CD8-positive, alpha-beta memory T cell (primary cell): ENCODE measurements around the gene RNF26. TPM values are rescaled to one million over a fixed set of nuclear protein-coding genes. Genes with fewer than 3 reads are reported as not detected.

Source experiments
- CTCF ChIA-PET: fragments of 350-600 bp; sonication (Branson Sonifier 250); formaldehyde crosslinking; loops from one replicate; lab custom pipeline; 2021; ENCODE audit warnings: antibody characterized with exemption; lab: Charles Lee
- POLR2A ChIA-PET: fragments of 350-600 bp; sonication (Branson Sonifier 250); formaldehyde crosslinking; loops from one replicate; lab custom pipeline; 2021; ENCODE audit warnings: antibody characterized with exemption; lab: Charles Lee
- DNase-seq, 5 donors: peaks; one replicate each; pipeline versions ENCODE4 v3.0.0 to v3.0.0-alpha.2; 2020 to 2022; ENCODE audit warnings: mixed read lengths in 1 of 5
- H3K27ac ChIP-seq: one replicate; pipeline ENCODE4 v1.7.0; 2013; ENCODE audit warnings: low read depth, mild to moderate bottlenecking, low read length, moderate library complexity
- H3K27me3 ChIP-seq: 2 replicates; pipeline ENCODE4 v1.7.0; 2013; ENCODE audit warnings: low read length, mild to moderate bottlenecking; ENCODE audit not compliant: insufficient read depth, poor library complexity, severe bottlenecking
- H3K36me3 ChIP-seq: 2 replicates; pipeline ENCODE4 v1.7.0; 2013; ENCODE audit warnings: mild to moderate bottlenecking, low read length, moderate library complexity; ENCODE audit not compliant: insufficient read depth
- H3K4me1 ChIP-seq: 2 replicates; pipeline ENCODE4 v1.7.0; 2013; ENCODE audit warnings: mild to moderate bottlenecking, low read length, moderate library complexity; ENCODE audit not compliant: insufficient read depth
- H3K4me3 ChIP-seq: 2 replicates; pipeline ENCODE4 v1.7.0; 2013; ENCODE audit warnings: mild to moderate bottlenecking, low read length
- H3K9me3 ChIP-seq: 2 replicates; pipeline ENCODE4 v1.7.0; 2013; ENCODE audit warnings: mild to moderate bottlenecking, low read length
- H3K27ac Mint-ChIP-seq, 8 donors: one replicate each; pipeline ENCODE4 v1.8.0; 2020 to 2021; ENCODE audit warnings: mixed read lengths in 8 of 8, mild to moderate bottlenecking in 6 of 8, inconsistent platforms in 3 of 8, moderate library complexity in 3 of 8
- H3K27me3 Mint-ChIP-seq, 2 donors: one replicate each; pipeline ENCODE4 v1.8.0; 2020 to 2021; ENCODE audit warnings: mixed read lengths in 2 of 2, mild to moderate bottlenecking in 1 of 2, moderate library complexity in 1 of 2
- H3K36me3 Mint-ChIP-seq, 3 donors: one replicate each; pipeline ENCODE4 v1.8.0; 2020 to 2021; ENCODE audit warnings: mixed read lengths in 3 of 3, inconsistent platforms in 1 of 3, mild to moderate bottlenecking in 1 of 3
- H3K4me1 Mint-ChIP-seq, 3 donors: one replicate each; pipeline ENCODE4 v1.8.0; 2020 to 2021; ENCODE audit warnings: mixed read lengths in 3 of 3, inconsistent platforms in 1 of 3, mild to moderate bottlenecking in 1 of 3
- H3K4me3 Mint-ChIP-seq, 7 donors: one replicate each; pipeline ENCODE4 v1.8.0; 2020 to 2021; ENCODE audit warnings: mixed read lengths in 7 of 7, mild to moderate bottlenecking in 6 of 7, moderate library complexity in 4 of 7, inconsistent platforms in 2 of 7
- H3K9me3 Mint-ChIP-seq, 5 donors: one replicate each; pipeline ENCODE4 v1.8.0; 2020 to 2022; ENCODE audit warnings: mixed read lengths in 5 of 5, mild to moderate bottlenecking in 3 of 5, moderate library complexity in 2 of 5, inconsistent platforms in 1 of 5
- polyA plus RNA-seq: library from polyadenylated mRNA; unstranded; fragments of 300-500 nt; fragmentation: Illumina TruSeq; gene quantifications from one replicate; pipeline ENCODE4 v1.2.3, GENCODE V29; 2021
- total RNA-seq, 2 experiments: library from RNA; stranded (reverse); gene quantifications; one replicate each; pipeline ENCODE4 v1.2.3, GENCODE V29; 2021

RNF26 gene
- total and polyA plus RNA-seq, 3 experiments from 2014 or later: 33.2 to 46.1 (median 34.8) TPM

DNA sequence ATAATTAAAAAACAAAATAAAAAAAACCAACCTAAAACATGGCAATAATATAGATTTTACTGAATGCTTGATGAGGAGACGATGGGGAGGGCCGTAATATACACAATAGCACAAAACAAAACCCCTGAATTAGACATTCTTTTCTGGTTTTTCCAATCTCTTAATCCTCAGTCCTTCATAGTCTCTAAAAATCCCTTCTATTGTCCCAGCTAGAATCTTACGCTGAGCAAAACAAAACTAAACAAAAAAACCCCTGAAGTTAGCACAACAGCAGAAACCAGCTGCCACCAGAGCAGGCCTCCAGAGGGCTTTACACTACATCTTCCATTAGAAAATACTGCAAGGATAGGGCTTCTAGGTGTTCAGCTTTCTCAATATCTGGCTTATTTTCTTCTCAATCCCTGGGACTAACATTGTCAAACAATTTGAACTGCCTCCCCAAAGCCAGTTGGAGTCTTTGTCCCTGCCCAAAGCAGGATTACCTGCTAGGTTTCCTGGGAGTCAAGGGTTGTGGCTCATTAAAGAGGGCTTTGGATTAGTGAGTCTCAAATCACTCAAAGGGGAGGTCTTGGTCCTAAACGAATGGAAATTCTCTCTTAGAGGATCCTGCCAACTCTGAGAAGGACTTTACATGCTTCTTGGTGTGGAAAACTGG, 2.1 kb upstream of the RNF26 start:
- CTCF ChIA-PET: interaction anchor here (1.6 to 2.6 kb wide), 2 partner anchors 9 to 12 kb away, joined by 3 to 15 read pairs; no protein-coding TSS in a partner anchor
- Histone ChIP-seq H3K4me3 (no peak overlapping the region), H3K27me3 (no peaks in the 10 kb centered on the region), H3K27ac (no peak overlapping the region), H3K4me1 (peaks cover 10% of the 10 kb centered on the region), H3K9me3 (no peaks in the 10 kb centered on the region), H3K36me3 (no peaks in the 10 kb centered on the region)
- peaks cover 19 to 37% (median 34%) of the 10 kb centered on the region in 3 donors for H3K4me1 Mint-ChIP-seq
- H3K9me3 Mint-ChIP-seq: no peaks in the 10 kb centered on the region
- peak overlapping the region in 4 of 7 donors; percentile 65 to 99 (median 76) for H3K4me3 Mint-ChIP-seq
- H3K36me3 Mint-ChIP-seq: peaks cover 0 to 19% (median 0%) of the 10 kb centered on the region in 3 donors
- peaks cover 6 to 8% of the 10 kb centered on the region in 2 donors for H3K27me3 Mint-ChIP-seq
- no peak for DNase-seq
- POLR2A ChIA-PET: no interaction called here
- peak overlapping the region in 3 of 8 donors; percentile 85 to 92 (median 88) for H3K27ac Mint-ChIP-seq

- H3K9me3 ChIP-seq: no peaks in the 10 kb centered on the region
- H3K9me3 Mint-ChIP-seq: no peaks in the 10 kb centered on the region
- peaks cover 14% of the 10 kb centered on the region for H3K4me1 ChIP-seq
- CTCF ChIA-PET: interaction anchor here (1.7 to 2.4 kb wide), 3 partner anchors 10 to 13 kb away, joined by 6 to 10 read pairs (median 6); no protein-coding TSS in a partner anchor
- peaks cover 14 to 18% of the 10 kb centered on the region in 2 donors for H3K27me3 Mint-ChIP-seq
- peak overlapping the region; percentile 88 for H3K4me3 ChIP-seq
- peaks cover 0 to 20% (median 4%) of the 10 kb centered on the region in 3 donors for H3K36me3 Mint-ChIP-seq
- no peaks in the 10 kb centered on the region for H3K36me3 ChIP-seq
- H3K27me3 ChIP-seq: peaks cover 15% of the 10 kb centered on the region
- H3K27ac Mint-ChIP-seq: peak overlapping the region; percentile 90 to 99 (median 98)
- H3K4me1 Mint-ChIP-seq: peaks cover 28 to 53% (median 46%) of the 10 kb centered on the region in 3 donors
- DNase-seq: no peak
- peak overlapping the region; percentile 79 for H3K27ac ChIP-seq
- POLR2A ChIA-PET: interaction anchor here (0.9 kb wide), 1 partner anchor 14 kb away, joined by 3 read pairs; no protein-coding TSS in a partner anchor
- H3K4me3 Mint-ChIP-seq: peak overlapping the region; percentile 90 to 100 (median 98)
These were observed 846 bp downstream of the RNF26 start for GRCh38 chr11:119335091-119335654.

DNA sequence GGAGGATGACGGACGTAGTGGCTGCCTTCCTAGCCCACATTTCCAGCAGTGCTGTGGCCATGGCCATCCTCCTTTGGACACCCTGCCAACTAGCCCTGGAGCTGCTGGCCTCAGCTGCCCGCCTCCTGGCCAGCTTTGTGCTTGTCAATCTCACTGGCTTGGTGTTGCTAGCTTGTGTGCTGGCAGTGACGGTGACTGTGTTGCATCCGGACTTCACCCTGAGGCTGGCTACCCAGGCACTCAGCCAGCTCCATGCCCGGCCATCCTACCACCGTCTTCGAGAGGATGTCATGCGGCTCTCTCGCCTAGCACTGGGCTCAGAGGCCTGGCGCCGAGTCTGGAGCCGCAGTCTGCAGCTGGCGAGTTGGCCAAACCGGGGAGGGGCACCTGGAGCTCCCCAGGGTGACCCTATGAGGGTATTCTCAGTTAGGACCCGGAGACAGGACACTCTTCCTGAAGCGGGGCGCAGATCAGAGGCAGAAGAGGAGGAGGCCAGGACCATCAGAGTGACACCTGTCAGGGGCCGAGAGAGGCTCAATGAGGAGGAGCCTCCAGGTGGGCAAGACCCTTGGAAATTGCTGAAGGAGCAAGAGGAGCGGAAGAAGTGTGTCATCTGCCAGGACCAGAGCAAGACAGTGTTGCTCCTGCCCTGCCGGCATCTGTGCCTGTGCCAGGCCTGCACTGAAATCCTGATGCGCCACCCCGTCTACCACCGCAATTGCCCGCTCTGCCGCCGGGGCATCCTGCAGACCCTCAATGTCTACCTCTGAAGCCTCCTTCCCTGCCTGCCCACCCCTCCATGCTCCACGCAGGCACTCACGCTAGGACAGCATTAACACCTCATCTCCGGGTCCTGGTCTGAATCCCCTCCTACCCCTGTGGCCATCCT, 1.6 kb downstream of the RNF26 start:
- H3K27me3 Mint-ChIP-seq: peaks cover 16% of the 10 kb centered on the region in 2 donors
- no peak overlapping the region for H3K4me3 ChIP-seq
- no peaks in the 10 kb centered on the region for H3K9me3 Mint-ChIP-seq
- peak overlapping the region in 6 of 8 donors; percentile 16 to 99 (median 88) for H3K27ac Mint-ChIP-seq
- H3K36me3 ChIP-seq: no peaks in the 10 kb centered on the region
- no peak for DNase-seq
- peaks cover 22% of the 10 kb centered on the region for H3K27me3 ChIP-seq
- no peak overlapping the region for H3K27ac ChIP-seq
- H3K36me3 Mint-ChIP-seq: peaks cover 0 to 20% (median 4%) of the 10 kb centered on the region in 3 donors
- CTCF ChIA-PET: interaction anchor here (1.7 to 2.4 kb wide), 3 partner anchors 10 to 14 kb away, joined by 6 to 10 read pairs (median 6); no protein-coding TSS in a partner anchor
- H3K4me1 ChIP-seq: peaks cover 14% of the 10 kb centered on the region
- peak overlapping the region; percentile 90 to 100 (median 98) for H3K4me3 Mint-ChIP-seq
- H3K9me3 ChIP-seq: no peaks in the 10 kb centered on the region
- POLR2A ChIA-PET: interaction anchor here (0.9 kb wide), 1 partner anchor 14 kb away, joined by 3 read pairs; no protein-coding TSS in a partner anchor
- peaks cover 30 to 55% (median 48%) of the 10 kb centered on the region in 3 donors for H3K4me1 Mint-ChIP-seq

- peaks cover 33% of the 10 kb centered on the region for H3K27me3 ChIP-seq
- ChIA-PET POLR2A (interaction anchor here (1.3 kb wide), 1 partner anchor 11 kb away, joined by 4 read pairs; no protein-coding TSS in a partner anchor), CTCF (interaction anchor here (0.6 to 2.3 kb wide), 6 partner anchors 9 to 532 kb away, joined by 3 to 23 read pairs (median 6); partner anchors contain the start of gene MFRP)
- H3K27ac ChIP-seq: no peak overlapping the region
- no peaks in the 10 kb centered on the region for H3K36me3 ChIP-seq
- Mint-ChIP-seq H3K9me3 (no peaks in the 10 kb centered on the region), H3K4me1 (peaks cover 32 to 61% (median 53%) of the 10 kb centered on the region in 3 donors), H3K27me3 (peaks cover 22 to 25% of the 10 kb centered on the region in 2 donors), H3K27ac (peak overlapping the region in 2 of 8 donors; percentile 43 to 83), H3K36me3 (peaks cover 0 to 20% (median 4%) of the 10 kb centered on the region in 3 donors), H3K4me3 (peak overlapping the region in 6 of 7 donors; percentile 50 to 100 (median 87))
- no peaks in the 10 kb centered on the region for H3K9me3 ChIP-seq
- DNase-seq: no peak
- peaks cover 14% of the 10 kb centered on the region for H3K4me1 ChIP-seq
- H3K4me3 ChIP-seq: no peak overlapping the region
These were observed 2.6 kb downstream of the RNF26 start for GRCh38 chr11:119336744-119337469.

- peaks cover 14% of the 10 kb centered on the region for H3K4me1 ChIP-seq
- no peak for DNase-seq
- no peaks in the 10 kb centered on the region for H3K36me3 ChIP-seq
- no peak overlapping the region for H3K4me3 ChIP-seq
- Mint-ChIP-seq H3K9me3 (no peaks in the 10 kb centered on the region), H3K27ac (peak overlapping the region in 1 of 8 donors; percentile 29), H3K4me3 (peak overlapping the region in 3 of 7 donors; percentile 45 to 75 (median 65)), H3K27me3 (peaks cover 20 to 29% of the 10 kb centered on the region in 2 donors), H3K4me1 (peaks cover 31 to 61% (median 53%) of the 10 kb centered on the region in 3 donors), H3K36me3 (peaks cover 0 to 20% (median 4%) of the 10 kb centered on the region in 3 donors)
- CTCF ChIA-PET: interaction anchor here (0.7 to 2.3 kb wide), 15 partner anchors 8 to 874 kb away, joined by 3 to 23 read pairs (median 4); partner anchors contain the start of genes CBL, MFRP, NECTIN1 and NLRX1
- no peaks in the 10 kb centered on the region for H3K9me3 ChIP-seq
- POLR2A ChIA-PET: interaction anchor here (0.7 to 1.3 kb wide), 4 partner anchors 12 to 132 kb away, joined by 3 to 4 read pairs (median 3); partner anchors contain the start of gene CBL
- H3K27ac ChIP-seq: no peak overlapping the region
- H3K27me3 ChIP-seq: peaks cover 37% of the 10 kb centered on the region
These were observed 3.4 kb downstream of the RNF26 start for GRCh38 chr11:119337581-119338317.

DNA sequence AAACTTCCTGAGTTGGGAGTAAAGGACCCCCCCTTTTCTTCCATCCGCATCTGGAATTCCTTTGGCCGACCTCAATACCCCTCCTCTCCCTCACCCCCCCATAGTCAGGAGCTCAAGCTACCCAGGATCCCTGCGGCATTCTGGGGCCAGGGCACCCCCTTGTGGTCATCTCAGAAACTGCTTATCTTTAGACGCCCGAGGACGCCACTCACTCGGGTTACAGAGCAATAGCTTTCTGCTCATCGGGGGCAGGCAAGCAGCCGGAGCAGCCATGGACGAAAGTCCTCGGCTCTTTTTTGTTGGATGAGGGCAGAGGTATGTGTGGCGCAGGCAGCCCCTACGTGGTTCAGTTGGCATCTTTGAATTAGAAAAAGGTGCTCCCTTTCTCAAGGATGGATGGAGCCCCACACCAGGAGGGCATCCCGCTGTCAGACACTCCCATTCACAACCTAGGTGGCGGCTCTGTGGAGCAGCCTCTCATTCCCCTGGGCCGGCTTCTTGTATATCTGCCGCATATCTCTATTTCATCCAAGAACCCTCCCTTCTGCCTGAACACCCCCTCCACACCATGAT, 4.1 kb downstream of the RNF26 start:
- peaks cover 14% of the 10 kb centered on the region for H3K4me1 ChIP-seq
- CTCF ChIA-PET: interaction anchor here (0.7 to 2.3 kb wide), 14 partner anchors 8 to 391 kb away, joined by 3 to 23 read pairs (median 4); partner anchors contain the start of genes CBL, MFRP, NECTIN1 and NLRX1
- peaks cover 29 to 56% (median 46%) of the 10 kb centered on the region in 3 donors for H3K4me1 Mint-ChIP-seq

More for the DNA sequence above, 4.1 kb downstream of the RNF26 start:
- peak; percentile 51 to 72 (median 59) for DNase-seq
- Mint-ChIP-seq H3K36me3 (peaks cover 0 to 20% (median 4%) of the 10 kb centered on the region in 3 donors), H3K9me3 (no peaks in the 10 kb centered on the region), H3K27me3 (peaks cover 23 to 36% of the 10 kb centered on the region in 2 donors), H3K27ac (peak overlapping the region in 3 of 8 donors; percentile 29 to 68 (median 55)), H3K4me3 (peak overlapping the region in 5 of 7 donors; percentile 33 to 65 (median 60))
- POLR2A ChIA-PET: interaction anchor here (0.7 to 1.3 kb wide), 4 partner anchors 13 to 133 kb away, joined by 3 to 4 read pairs (median 3); partner anchors contain the start of gene CBL
- H3K36me3 ChIP-seq: no peaks in the 10 kb centered on the region
- no peak overlapping the region for H3K4me3 ChIP-seq
- H3K9me3 ChIP-seq: no peaks in the 10 kb centered on the region
- peaks cover 37% of the 10 kb centered on the region for H3K27me3 ChIP-seq
- H3K27ac ChIP-seq: no peak overlapping the region
